PC-3 (cell line): ENCODE data around the gene ARHGAP26. TPM values are rescaled to one million over a fixed set of nuclear protein-coding genes. Genes with fewer than 3 reads are reported as not detected.

Source experiments
- ATAC-seq: fragments of 200-7000 bp; cut with Tn5 transposase; 2 replicates; pipeline ENCODE4 v1.9.1; 2020; ENCODE audit warnings: mild to moderate bottlenecking, moderate library complexity
- BruUV-seq: library from RNA; stranded (reverse); fragments of 400-500 nt; replicated peaks from 2 replicates; lab custom pipeline; 2021; lab: Mats Ljungman, UMichigan
- CTCF ChIA-PET: fragments of 300-600 bp; sonication (Branson Sonifier 250); formaldehyde crosslinking; loops from one replicate; lab custom pipeline; 2022; ENCODE audit warnings: antibody characterized with exemption; lab: Charles Lee
- POLR2A ChIA-PET: fragments of 300-600 bp; sonication (Branson Sonifier 250); formaldehyde crosslinking; loops from one replicate; lab custom pipeline; 2022; ENCODE audit warnings: antibody characterized with exemption; ENCODE audit not compliant: unreplicated experiment; lab: Charles Lee
- DNase-seq: peaks from one replicate; pipeline ENCODE4 v3.0.0-alpha.2; 2015
- H2AFZ ChIP-seq: fragments of 300-600 bp; sonication (generic); 2 replicates; pipeline ENCODE4 v1.6.0; 2016; ENCODE audit warnings: antibody characterized with exemption, low read length
- H3F3A ChIP-seq: fragments of 300-600 bp; sonication (generic); one replicate; pipeline ENCODE4 v1.6.0; 2017; ENCODE audit warnings: antibody characterized with exemption, low read length, control low read depth, mild to moderate bottlenecking; ENCODE audit not compliant: unreplicated experiment
- H3K27ac ChIP-seq: fragments of 300-600 bp; sonication (generic); 2 replicates; pipeline ENCODE4 v1.5.1; 2016; ENCODE audit warnings: mild to moderate bottlenecking, low read length
- H3K27me3 ChIP-seq: fragments of 300-600 bp; sonication (generic); 2 replicates; pipeline ENCODE4 v1.6.1; 2016; ENCODE audit warnings: low read length, mixed read lengths
- H3K36me3 ChIP-seq: fragments of 300-600 bp; sonication (generic); 2 replicates; pipeline ENCODE4 v1.6.1; 2016; ENCODE audit warnings: low read depth, mixed run types, low read length, mixed read lengths
- H3K4me1 ChIP-seq: fragments of 300-600 bp; sonication (generic); 2 replicates; pipeline ENCODE4 v1.5.1; 2016; ENCODE audit warnings: low read length; ENCODE audit not compliant: insufficient read depth
- H3K4me2 ChIP-seq: fragments of 300-600 bp; sonication (generic); 2 replicates; pipeline ENCODE4 v1.6.0; 2016; ENCODE audit warnings: low read length
- H3K4me3 ChIP-seq: fragments of 300-600 bp; sonication (generic); 2 replicates; pipeline ENCODE4 v1.5.1; 2016; ENCODE audit warnings: mild to moderate bottlenecking, low read length, mixed read lengths
- H3K79me2 ChIP-seq: fragments of 300-600 bp; sonication (generic); 2 replicates; pipeline ENCODE4 v1.6.1; 2017; ENCODE audit warnings: low read length, mixed read lengths
- H3K9ac ChIP-seq: fragments of 300-600 bp; sonication (generic); 2 replicates; pipeline ENCODE4 v1.6.0; 2016; ENCODE audit warnings: mild to moderate bottlenecking, low read length
- H3K9me2 ChIP-seq: fragments of 300-600 bp; sonication (generic); replicated peaks from 2 replicates; pipeline ENCODE4 v1.6.1; 2016; ENCODE audit warnings: mixed run types, low read length, mixed read lengths
- H3K9me3 ChIP-seq: fragments of 300-600 bp; sonication (generic); 2 replicates; pipeline ENCODE4 v1.6.1; 2016; ENCODE audit warnings: low read length, mixed read lengths
- H4K20me1 ChIP-seq: fragments of 300-600 bp; sonication (generic); 2 replicates; pipeline ENCODE4 v1.6.1; 2016; ENCODE audit warnings: low read length, mixed read lengths
- CTCF ChIP-seq: fragments of 300-600 bp; sonication (generic); conservative IDR thresholded peaks from 2 replicates; pipeline ENCODE4 v1.5.1; 2017; ENCODE audit warnings: antibody characterized with exemption, low read depth, mild to moderate bottlenecking, low read length
- EZH2 ChIP-seq: fragments of 300-600 bp; sonication (generic); IDR thresholded peaks from one replicate; pipeline ENCODE4 v1.6.1; 2017; ENCODE audit warnings: antibody characterized with exemption, mild to moderate bottlenecking, low read length; ENCODE audit not compliant: unreplicated experiment
- EZH2phosphoT487 ChIP-seq: fragments of 300-600 bp; sonication (generic); IDR thresholded peaks from 2 replicates; pipeline ENCODE4 v1.6.1; 2018; ENCODE audit warnings: mild to moderate bottlenecking, antibody characterized with exemption, low read length, borderline replicate concordance
- intact Hi-C: fragments of 100-400 bp; cut with micrococcal nuclease; formaldehyde crosslinking; loops from 2 replicates; pipeline ENCODE4 v1.9.0; 2023
- total RNA-seq: library from RNA; depleted of rRNA; stranded (reverse); fragments of >200 nt; gene quantifications from 2 replicates; pipeline ENCODE4 v1.2.3, GENCODE V29; 2014

The ARHGAP26 gene
- total RNA-seq, 1 experiment from 2014 or later, result 11.7 TPM

- Histone ChIP-seq H3F3A (peaks cover 10% of the 10 kb centered on the region), H3K4me1 (peaks cover 36% of the 10 kb centered on the region), H3K9me3 (no peaks in the 10 kb centered on the region), H3K27ac (no peak overlapping the region), H4K20me1 (no peaks in the 10 kb centered on the region), H2AFZ (no peak overlapping the region), H3K36me3 (no peaks in the 10 kb centered on the region), H3K27me3 (no peaks in the 10 kb centered on the region), H3K4me3 (no peak overlapping the region), H3K4me2 (no peak overlapping the region), H3K9me2 (no peaks in the 10 kb centered on the region), H3K9ac (no peak overlapping the region), H3K79me2 (no peaks in the 10 kb centered on the region)
- POLR2A ChIA-PET, result no interaction called here
- CTCF ChIA-PET, result no interaction called here
- BruUV-seq, result no TSS peak
- no peak for DNase-seq
- intact Hi-C loops, result no loop called here
- ATAC-seq, result no peak
- TF ChIP-seq CTCF (no peak), EZH2 (no peak), EZH2phosphoT487 (no peak)
Observed at GRCh38 chr5:142722146-142722545, 48.0 kb upstream of the ARHGAP26 start.

GRCh38 chr5:142722896-142723295 lies 47.3 kb upstream of the ARHGAP26 start:
- no peak overlapping the region for H2AFZ ChIP-seq
- BruUV-seq, result no TSS peak
- no peak overlapping the region for H3K4me2 ChIP-seq
- H3K4me1 ChIP-seq, result peaks cover 33% of the 10 kb centered on the region
- no peaks in the 10 kb centered on the region for H3K79me2 ChIP-seq
- H3K36me3 ChIP-seq, result no peaks in the 10 kb centered on the region
- H3K9ac ChIP-seq, result no peak overlapping the region
- H3K4me3 ChIP-seq, result no peak overlapping the region
- peaks cover 10% of the 10 kb centered on the region for H3F3A ChIP-seq
- no peaks in the 10 kb centered on the region for H3K27me3 ChIP-seq
- H3K9me3 ChIP-seq, result no peaks in the 10 kb centered on the region
- CTCF ChIA-PET, result no interaction called here
- intact Hi-C loops, result no loop called here
- H3K9me2 ChIP-seq, result no peaks in the 10 kb centered on the region
- DNase-seq (no peak), ATAC-seq (no peak)
- no peaks in the 10 kb centered on the region for H4K20me1 ChIP-seq
- H3K27ac ChIP-seq, result no peak overlapping the region
- POLR2A ChIA-PET, result no interaction called here
- TF ChIP-seq EZH2 (no peak), EZH2phosphoT487 (no peak), CTCF (no peak)

GRCh38 chr5:142724821-142725220 lies 45.4 kb upstream of the ARHGAP26 start:
- H3K4me1 ChIP-seq, result peaks cover 26% of the 10 kb centered on the region
- no peaks in the 10 kb centered on the region for H3K79me2 ChIP-seq
- ATAC-seq (no peak), DNase-seq (no peak)
- POLR2A ChIA-PET, result no interaction called here
- intact Hi-C loops, result no loop called here
- H3K4me3 ChIP-seq, result no peak overlapping the region
- CTCF ChIA-PET, result no interaction called here
- no TSS peak for BruUV-seq
- TF ChIP-seq CTCF (no peak), EZH2 (no peak), EZH2phosphoT487 (no peak)
- H3K9me3 ChIP-seq, result no peaks in the 10 kb centered on the region
- H3K9me2 ChIP-seq, result no peaks in the 10 kb centered on the region
- H2AFZ ChIP-seq, result no peak overlapping the region
- peaks cover 8% of the 10 kb centered on the region for H3F3A ChIP-seq
- no peaks in the 10 kb centered on the region for H3K27me3 ChIP-seq
- no peak overlapping the region for H3K9ac ChIP-seq
- H3K27ac ChIP-seq, result no peak overlapping the region
- no peak overlapping the region for H3K4me2 ChIP-seq
- H4K20me1 ChIP-seq, result no peaks in the 10 kb centered on the region
- H3K36me3 ChIP-seq, result no peaks in the 10 kb centered on the region
